Measurements from ENCODE around the gene AARSD1. TPM values are rescaled to one million over a fixed set of nuclear protein-coding genes. Genes with fewer than 3 reads are reported as not detected.
"Not testable (repeated sequence)": the region's sequence is repeated elsewhere in the genome, so short reads cannot be mapped to it uniquely, and the experiment has no call there.

Gene AARSD1
- total RNA-seq, 1 donor from 2014 or later, result 85.5 TPM

GRCh38 chr17:42973323-42973722, 9.1 kb upstream of the AARSD1 start:
- H3K27ac Mint-ChIP-seq; H3K27me3 Mint-ChIP-seq (ENCODE audit: insufficient read depth); DNase-seq (ENCODE audit: low spot score); H3K4me1 Mint-ChIP-seq (ENCODE audit: low read depth); H3K4me3 Mint-ChIP-seq; intact Hi-C loops (cut with micrococcal nuclease); H3K36me3 Mint-ChIP-seq (ENCODE audit: low read depth); H3K9me3 Mint-ChIP-seq: not testable (repeated sequence)

DNA sequence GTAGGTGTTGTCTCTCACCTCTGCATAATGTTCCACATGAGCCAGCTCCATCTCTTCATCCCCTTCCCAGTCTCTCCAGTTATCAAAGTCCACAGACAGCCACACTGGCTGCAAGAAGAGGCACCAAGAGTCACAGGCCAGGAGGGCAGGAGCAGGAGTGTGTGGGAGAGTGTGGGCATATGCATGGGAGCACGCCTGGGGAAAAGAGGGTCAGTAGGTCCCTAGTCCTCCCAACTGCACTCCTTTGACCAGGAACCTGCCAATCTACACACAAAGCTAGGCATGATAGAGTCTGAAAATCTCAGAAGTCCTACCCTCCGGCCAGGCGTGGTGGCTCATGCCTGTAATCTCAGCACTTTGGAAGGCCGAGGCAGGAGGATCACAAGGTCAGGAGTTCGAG, 7.3 kb upstream of the AARSD1 start:
- Mint-ChIP-seq H3K27me3 (ENCODE audit: insufficient read depth) (no peaks in the 10 kb centered on the region), H3K27ac (no peak overlapping the region), H3K9me3 (no peaks in the 10 kb centered on the region), H3K4me3 (no peak overlapping the region), H3K36me3 (ENCODE audit: low read depth) (no peaks in the 10 kb centered on the region), H3K4me1 (ENCODE audit: low read depth) (peaks cover 7% of the 10 kb centered on the region)
- no peak for DNase-seq (ENCODE audit: low spot score)
- intact Hi-C loops (cut with micrococcal nuclease), result no loop called here

DNA sequence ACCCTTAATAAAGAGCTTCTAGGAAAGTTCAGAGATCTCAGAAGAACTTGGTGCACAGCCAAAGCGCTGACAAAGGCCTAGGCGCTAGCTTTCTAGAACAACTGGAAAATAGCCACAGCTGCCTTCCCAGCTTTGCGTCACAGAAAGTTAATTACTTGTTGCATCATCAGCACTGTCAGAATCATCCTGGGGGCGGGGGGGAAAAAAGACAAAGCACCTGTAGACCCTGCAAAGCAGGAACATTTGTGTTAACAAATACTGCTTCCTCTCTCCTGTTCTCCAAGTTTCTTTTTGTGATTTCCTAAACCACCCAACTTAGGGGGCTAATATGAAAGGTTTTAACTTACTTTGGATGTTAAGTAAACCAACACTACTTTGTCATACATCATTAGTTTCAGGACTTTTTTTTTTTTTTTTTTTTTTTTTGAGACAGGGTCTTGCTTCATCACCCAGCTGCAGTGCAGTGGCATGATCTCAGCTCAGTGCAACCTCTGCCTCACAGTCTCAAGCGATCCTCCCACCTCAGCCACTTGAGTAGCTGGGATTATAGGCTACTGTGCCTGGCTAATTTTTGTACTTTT, 4.8 kb upstream of the AARSD1 start:
- Mint-ChIP-seq H3K36me3 (ENCODE audit: low read depth) (peaks cover 4% of the 10 kb centered on the region), H3K9me3 (no peaks in the 10 kb centered on the region), H3K4me3 (no peak overlapping the region), H3K27ac (no peak overlapping the region), H3K27me3 (ENCODE audit: insufficient read depth) (no peaks in the 10 kb centered on the region), H3K4me1 (ENCODE audit: low read depth) (peaks cover 5% of the 10 kb centered on the region)
- intact Hi-C loops (cut with micrococcal nuclease), result loop anchor here (10.0 kb wide), 2 partner anchors 144 to 684 kb away; partner anchors contain the start of genes BECN1 and STAT5A
- no peak for DNase-seq (ENCODE audit: low spot score)

DNA sequence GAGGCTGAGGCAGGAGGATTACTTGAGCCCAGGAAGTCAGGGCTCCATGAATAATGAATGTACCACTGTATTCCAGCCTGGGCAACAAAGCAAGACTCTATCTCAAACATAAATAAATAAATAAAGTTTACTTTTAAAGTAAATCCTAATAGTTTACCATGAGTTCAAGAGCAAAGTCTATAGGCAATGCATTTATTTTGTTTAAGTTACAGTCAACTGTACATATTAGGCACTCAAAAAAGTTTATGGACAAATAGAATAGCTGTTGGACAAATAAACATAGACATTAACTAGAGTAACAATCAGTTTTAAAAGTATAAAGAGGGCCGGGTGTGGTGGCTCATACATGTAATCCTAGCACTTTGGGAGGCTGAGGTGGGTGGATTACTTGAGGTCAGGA, 3.7 kb upstream of the AARSD1 start:
- Mint-ChIP-seq H3K27me3 (ENCODE audit: insufficient read depth) (no peaks in the 10 kb centered on the region), H3K9me3 (no peaks in the 10 kb centered on the region)
- intact Hi-C loops (cut with micrococcal nuclease), result loop anchor here (10.0 kb wide), 2 partner anchors 143 to 683 kb away; partner anchors contain the start of genes BECN1 and STAT5A

GRCh38 chr17:42953669-42954068, 10.6 kb downstream of the AARSD1 start:
- Mint-ChIP-seq H3K36me3 (ENCODE audit: low read depth) (peaks cover 52% of the 10 kb centered on the region), H3K27me3 (ENCODE audit: insufficient read depth) (no peaks in the 10 kb centered on the region), H3K9me3 (no peaks in the 10 kb centered on the region), H3K4me3 (no peak overlapping the region), H3K4me1 (ENCODE audit: low read depth) (no peaks in the 10 kb centered on the region), H3K27ac (no peak overlapping the region)
- DNase-seq (ENCODE audit: low spot score), result no peak
- intact Hi-C loops (cut with micrococcal nuclease), result no loop called here

More for the DNA sequence above, 3.7 kb upstream of the AARSD1 start:
- peaks cover 13% of the 10 kb centered on the region for H3K4me1 Mint-ChIP-seq (ENCODE audit: low read depth)
- H3K36me3 Mint-ChIP-seq (ENCODE audit: low read depth), result peaks cover 8% of the 10 kb centered on the region
- no peak overlapping the region for H3K4me3 Mint-ChIP-seq
- no peak for DNase-seq (ENCODE audit: low spot score)
- H3K27ac Mint-ChIP-seq, result no peak overlapping the region

GRCh38 chr17:42950044-42950783, 14.0 kb downstream of the AARSD1 start:
- peaks cover 39% of the 10 kb centered on the region for H3K36me3 Mint-ChIP-seq (ENCODE audit: low read depth)
- no peak overlapping the region for H3K27ac Mint-ChIP-seq
- H3K4me1 Mint-ChIP-seq (ENCODE audit: low read depth), result no peaks in the 10 kb centered on the region
- DNase-seq (ENCODE audit: low spot score), result no peak
- intact Hi-C loops (cut with micrococcal nuclease), result no loop called here
- H3K9me3 Mint-ChIP-seq, result no peaks in the 10 kb centered on the region
- H3K4me3 Mint-ChIP-seq, result no peak overlapping the region
- H3K27me3 Mint-ChIP-seq (ENCODE audit: insufficient read depth), result no peaks in the 10 kb centered on the region

DNA sequence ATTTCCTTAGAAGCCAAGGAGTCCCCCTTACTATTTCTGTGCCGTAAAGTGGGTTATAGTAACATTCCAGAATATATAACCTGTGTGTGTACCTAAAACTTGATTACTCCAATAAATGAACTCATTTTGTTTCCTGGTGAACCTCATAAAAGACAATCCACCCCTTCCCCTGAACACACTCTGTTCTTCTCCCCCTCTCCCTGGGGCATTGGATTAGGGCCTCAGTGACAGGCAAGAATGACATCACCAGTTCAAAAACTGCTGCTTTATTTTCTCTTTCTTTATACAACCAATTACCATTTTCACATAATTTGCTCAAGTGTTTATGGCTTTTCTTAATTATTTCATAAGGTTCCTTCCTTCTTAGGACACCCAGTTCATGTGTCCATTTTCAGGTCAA, 17.4 kb downstream of the AARSD1 start:
- intact Hi-C loops (cut with micrococcal nuclease), result no loop called here
- H3K27ac Mint-ChIP-seq, result no peak overlapping the region
- no peaks in the 10 kb centered on the region for H3K9me3 Mint-ChIP-seq
- no peak overlapping the region for H3K4me3 Mint-ChIP-seq
- peaks cover 25% of the 10 kb centered on the region for H3K36me3 Mint-ChIP-seq (ENCODE audit: low read depth)
- no peaks in the 10 kb centered on the region for H3K4me1 Mint-ChIP-seq (ENCODE audit: low read depth)
- DNase-seq (ENCODE audit: low spot score), result no peak
- H3K27me3 Mint-ChIP-seq (ENCODE audit: insufficient read depth), result no peaks in the 10 kb centered on the region

GRCh38 chr17:42944211-42944610, 20.0 kb downstream of the AARSD1 start:
- Mint-ChIP-seq H3K36me3 (ENCODE audit: low read depth) (peaks cover 6% of the 10 kb centered on the region), H3K9me3 (no peaks in the 10 kb centered on the region), H3K27ac (no peak overlapping the region), H3K4me3 (no peak overlapping the region), H3K27me3 (ENCODE audit: insufficient read depth) (peaks cover 6% of the 10 kb centered on the region), H3K4me1 (ENCODE audit: low read depth) (no peaks in the 10 kb centered on the region)
- intact Hi-C loops (cut with micrococcal nuclease), result no loop called here
- DNase-seq (ENCODE audit: low spot score), result no peak

DNA sequence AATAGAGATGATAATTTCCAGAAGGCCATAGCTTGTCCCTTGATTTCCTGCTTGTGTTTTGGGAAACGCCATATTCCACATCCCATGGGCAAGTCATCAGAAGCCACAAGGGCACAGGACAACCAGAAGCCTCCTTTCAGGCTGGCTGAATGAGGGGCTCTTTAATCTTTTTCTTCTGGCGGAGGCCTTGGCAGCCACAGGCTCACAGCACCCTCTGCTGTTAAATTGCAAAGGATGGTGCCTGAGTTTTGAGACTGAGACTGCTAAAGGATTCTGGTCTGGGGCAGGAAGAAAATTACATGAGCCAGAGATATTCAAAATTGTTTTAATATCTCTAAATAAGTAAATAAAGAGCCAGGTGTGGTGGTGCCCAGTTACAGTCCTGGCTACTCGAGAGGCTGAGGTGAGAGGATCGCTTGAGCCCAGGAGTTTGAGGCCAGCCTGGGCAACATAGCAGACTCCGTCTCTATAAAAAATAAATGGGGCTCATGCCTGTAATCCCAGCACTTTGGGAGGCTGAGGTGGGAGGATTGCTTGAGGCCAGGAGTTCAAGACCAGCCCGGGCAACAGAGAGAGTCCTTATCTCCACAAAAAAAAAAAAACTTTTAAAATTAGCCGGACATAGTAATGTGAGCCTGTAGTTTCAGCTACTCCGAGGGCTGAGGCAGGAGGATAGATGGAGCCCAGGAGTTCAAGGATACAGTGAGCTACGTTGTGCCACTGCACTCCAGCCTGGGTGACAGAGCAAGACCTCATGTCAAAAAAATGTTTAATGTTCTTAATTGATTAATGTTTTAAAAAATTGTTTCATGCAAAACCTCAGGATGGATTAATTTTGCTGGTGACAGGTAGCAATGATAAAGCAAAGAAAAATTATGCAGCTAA, 26.3 kb downstream of the AARSD1 start:
- Mint-ChIP-seq H3K4me1 (ENCODE audit: low read depth) (peaks cover 3% of the 10 kb centered on the region), H3K27ac (no peak overlapping the region), H3K4me3 (no peak overlapping the region), H3K36me3 (ENCODE audit: low read depth) (no peaks in the 10 kb centered on the region), H3K27me3 (ENCODE audit: insufficient read depth) (peaks cover 16% of the 10 kb centered on the region), H3K9me3 (no peaks in the 10 kb centered on the region)
- DNase-seq (ENCODE audit: low spot score), result no peak
- intact Hi-C loops (cut with micrococcal nuclease), result no loop called here

DNA sequence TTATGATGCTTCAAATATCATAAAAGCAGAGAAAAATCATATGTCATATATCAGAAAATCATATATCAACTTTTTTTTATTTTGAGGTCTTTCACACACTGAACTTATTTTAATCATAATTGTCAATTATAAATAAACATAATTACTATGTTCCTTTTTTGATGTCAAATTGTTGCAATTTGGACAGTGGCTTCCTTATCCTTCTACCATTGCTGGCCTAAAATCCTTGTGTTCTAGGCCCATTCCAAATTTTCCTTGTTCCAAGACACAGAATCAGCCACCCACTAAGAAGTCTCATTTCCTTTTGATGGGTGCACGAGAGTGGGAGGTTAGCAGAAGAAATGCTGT, 34.8 kb downstream of the AARSD1 start:
- DNase-seq (ENCODE audit: low spot score), result no peak
- peaks cover 11% of the 10 kb centered on the region for H3K4me1 Mint-ChIP-seq (ENCODE audit: low read depth)
- H3K4me3 Mint-ChIP-seq, result no peak overlapping the region
- peaks cover 5% of the 10 kb centered on the region for H3K27me3 Mint-ChIP-seq (ENCODE audit: insufficient read depth)
- intact Hi-C loops (cut with micrococcal nuclease), result loop anchor here (1.0 to 5.0 kb wide), 5 partner anchors 35 to 352 kb away; partner anchors contain the start of genes AARSD1, BECN1 and PSMC3IP
- H3K36me3 Mint-ChIP-seq (ENCODE audit: low read depth), result no peaks in the 10 kb centered on the region
- H3K27ac Mint-ChIP-seq, result no peak overlapping the region
- H3K9me3 Mint-ChIP-seq, result no peaks in the 10 kb centered on the region

- Mint-ChIP-seq H3K9me3 (no peaks in the 10 kb centered on the region), H3K4me3 (no peak overlapping the region), H3K27me3 (ENCODE audit: insufficient read depth) (peaks cover 5% of the 10 kb centered on the region), H3K27ac (peak overlapping the region; percentile 47), H3K36me3 (ENCODE audit: low read depth) (no peaks in the 10 kb centered on the region), H3K4me1 (ENCODE audit: low read depth) (peaks cover 11% of the 10 kb centered on the region)
- intact Hi-C loops (cut with micrococcal nuclease), result loop anchor here (1.0 to 5.0 kb wide), 5 partner anchors 36 to 352 kb away; partner anchors contain the start of genes AARSD1, BECN1 and PSMC3IP
- DNase-seq (ENCODE audit: low spot score), result no peak
Observed at GRCh38 chr17:42928714-42929496, 35.3 kb downstream of the AARSD1 start.

- no peak for DNase-seq (ENCODE audit: low spot score)
- Mint-ChIP-seq H3K4me1 (ENCODE audit: low read depth) (peaks cover 20% of the 10 kb centered on the region), H3K9me3 (no peaks in the 10 kb centered on the region), H3K27ac (no peak overlapping the region), H3K27me3 (ENCODE audit: insufficient read depth) (peaks cover 13% of the 10 kb centered on the region), H3K4me3 (no peak overlapping the region), H3K36me3 (ENCODE audit: low read depth) (no peaks in the 10 kb centered on the region)
- intact Hi-C loops (cut with micrococcal nuclease), result loop anchor here (5.0 kb wide), 1 partner anchor 348 kb away; the partner anchor contains the start of gene PSMC3IP
Observed at GRCh38 chr17:42924891-42925290, 39.4 kb downstream of the AARSD1 start.
